GM23338 (cell line): Measurements from ENCODE around the gene SLC16A6. TPM values are rescaled to one million over a fixed set of nuclear protein-coding genes. Genes with fewer than 3 reads are reported as not detected.

ENCODE experiments used
- ATAC-seq: fragments of 200-7000 bp; cut with Tn5 transposase; 3 replicates; pipeline ENCODE4 v1.9.1; 2020
- DNase-seq: peaks from one replicate; pipeline ENCODE4 v3.0.0-alpha.2; 2015; ENCODE audit warnings: low spot score
- H2AFZ ChIP-seq: fragments of 200-600 bp; sonication (generic); 2 replicates; pipeline ENCODE4 v1.8.0; 2016; ENCODE audit warnings: antibody characterized with exemption, mild to moderate bottlenecking, moderate library complexity
- H3F3A ChIP-seq: fragments of 200-600 bp; sonication (generic); replicated peaks from 2 replicates; pipeline ENCODE4 v1.8.0; 2017; ENCODE audit warnings: antibody characterized with exemption, mixed run types, low read depth
- H3K27ac ChIP-seq: fragments of 200-600 bp; sonication (generic); 2 replicates; pipeline ENCODE4 v1.6.1; 2016; ENCODE audit warnings: low read depth
- H3K27me3 ChIP-seq: fragments of 200-600 bp; sonication (generic); 2 replicates; pipeline ENCODE4 v1.8.0; 2016; ENCODE audit warnings: mild to moderate bottlenecking, mixed run types, moderate library complexity; ENCODE audit not compliant: insufficient read depth
- H3K36me3 ChIP-seq: fragments of 200-600 bp; sonication (generic); 2 replicates; pipeline ENCODE4 v1.8.0; 2016; ENCODE audit warnings: mild to moderate bottlenecking; ENCODE audit not compliant: insufficient read depth
- H3K4me1 ChIP-seq: fragments of 200-600 bp; sonication (generic); 2 replicates; pipeline ENCODE4 v1.8.0; 2016; ENCODE audit warnings: mild to moderate bottlenecking, moderate library complexity; ENCODE audit not compliant: insufficient read depth
- H3K4me2 ChIP-seq: fragments of 200-600 bp; sonication (generic); 2 replicates; pipeline ENCODE4 v1.7.1; 2017; ENCODE audit warnings: mixed run types
- H3K4me3 ChIP-seq: fragments of 200-600 bp; sonication (generic); 2 replicates; pipeline ENCODE4 v1.6.1; 2016; ENCODE audit warnings: mixed run types
- H3K79me2 ChIP-seq: fragments of 200-600 bp; sonication (generic); replicated peaks from 2 replicates; pipeline ENCODE4 v1.8.0; 2017; ENCODE audit warnings: mild to moderate bottlenecking; ENCODE audit not compliant: insufficient read depth
- H3K9me2 ChIP-seq: fragments of 200-600 bp; sonication (generic); 2 replicates; pipeline ENCODE4 v1.8.0; 2017; ENCODE audit not compliant: insufficient read depth
- H4K20me1 ChIP-seq: fragments of 200-600 bp; sonication (generic); replicated peaks from 2 replicates; pipeline ENCODE4 v1.8.0; 2017; ENCODE audit warnings: mild to moderate bottlenecking; ENCODE audit not compliant: insufficient read depth
- H3K27ac Mint-ChIP-seq: 2 replicates; pipeline ENCODE4 v1.8.0; 2020; ENCODE audit warnings: inconsistent platforms, mild to moderate bottlenecking, moderate library complexity, mixed read lengths
- H3K27me3 Mint-ChIP-seq: 3 replicates; pipeline ENCODE4 v1.8.0; 2022; ENCODE audit warnings: low read depth, mild to moderate bottlenecking, moderate library complexity, mixed read lengths, inconsistent platforms; ENCODE audit not compliant: insufficient read depth, poor library complexity
- H3K36me3 Mint-ChIP-seq: 3 replicates; pipeline ENCODE4 v1.8.0; 2021; ENCODE audit warnings: low read depth, mild to moderate bottlenecking, inconsistent platforms, moderate library complexity, mixed read lengths
- H3K4me1 Mint-ChIP-seq: 3 replicates; pipeline ENCODE4 v1.8.0; 2020; ENCODE audit warnings: mild to moderate bottlenecking, inconsistent platforms, mixed read lengths
- H3K4me3 Mint-ChIP-seq: 3 replicates; pipeline ENCODE4 v1.8.0; 2021; ENCODE audit warnings: moderate library complexity, mild to moderate bottlenecking, inconsistent platforms, mixed read lengths
- H3K9me3 Mint-ChIP-seq: 3 replicates; pipeline ENCODE4 v1.8.0; 2020; ENCODE audit warnings: moderate library complexity, mild to moderate bottlenecking, inconsistent platforms, mixed read lengths
- CREB1 ChIP-seq: fragments of 250-450 bp; sonication (Bioruptor Pico); IDR thresholded peaks from 2 replicates; pipeline ENCODE4 v1.5.0; 2020; ENCODE audit warnings: low read depth, mild to moderate bottlenecking, moderate library complexity
- CTCF ChIP-seq, 2 experiments: fragments of 200-600 bp in 1 of 2; sonication (generic) in 1 of 2; conservative IDR thresholded peaks; 2 replicates each; pipeline versions ENCODE4 v1.5.1 to v1.6.1; 2016 to 2017; ENCODE audit warnings: antibody characterized with exemption in 2 of 2, low read depth in 2 of 2, mild to moderate bottlenecking in 2 of 2, moderate library complexity in 1 of 2
- ETS1 ChIP-seq: IDR thresholded peaks from 2 replicates; pipeline ENCODE4 v1.6.1; 2016; ENCODE audit warnings: antibody characterized with exemption
- EZH2phosphoT487 ChIP-seq: fragments of 200-600 bp; sonication (generic); IDR thresholded peaks from one replicate; pipeline ENCODE4 v1.8.1; 2018; ENCODE audit warnings: antibody characterized with exemption; ENCODE audit not compliant: unreplicated experiment
- NANOG ChIP-seq: IDR thresholded peaks from 2 replicates; pipeline ENCODE4 v1.6.1; 2016; ENCODE audit warnings: antibody characterized with exemption, borderline replicate concordance
- REST ChIP-seq: IDR thresholded peaks from one replicate; pipeline ENCODE4 v1.6.1; 2018; ENCODE audit warnings: antibody characterized with exemption; ENCODE audit not compliant: unreplicated experiment
- ZNF114 ChIP-seq: fragments of 250-450 bp; sonication (Bioruptor Pico); IDR thresholded peaks from 2 replicates; pipeline ENCODE4 v1.5.0; 2020; ENCODE audit warnings: mild to moderate bottlenecking, moderate library complexity
- ZNF331 ChIP-seq: fragments of 250-450 bp; sonication (Bioruptor Pico); IDR thresholded peaks from 2 replicates; pipeline ENCODE4 v1.5.0; 2020; ENCODE audit warnings: low read depth, mild to moderate bottlenecking, moderate library complexity
- polyA plus RNA-seq: library from polyadenylated mRNA; unstranded; fragments of >200 nt; fragmentation: Nextera tagmentation; extraction: Ambion mirVana; gene quantifications from 2 replicates; pipeline ENCODE4 v1.2.1, GENCODE V29; 2016
- total RNA-seq: library from RNA; depleted of rRNA; stranded (reverse); fragments of >200 nt; shearing (Covaris generic); gene quantifications from 2 replicates; pipeline ENCODE4 v1.2.3, GENCODE V29; 2014

Gene SLC16A6
- total and polyA plus RNA-seq, 2 experiments from 2014 or later, result not detected

DNA sequence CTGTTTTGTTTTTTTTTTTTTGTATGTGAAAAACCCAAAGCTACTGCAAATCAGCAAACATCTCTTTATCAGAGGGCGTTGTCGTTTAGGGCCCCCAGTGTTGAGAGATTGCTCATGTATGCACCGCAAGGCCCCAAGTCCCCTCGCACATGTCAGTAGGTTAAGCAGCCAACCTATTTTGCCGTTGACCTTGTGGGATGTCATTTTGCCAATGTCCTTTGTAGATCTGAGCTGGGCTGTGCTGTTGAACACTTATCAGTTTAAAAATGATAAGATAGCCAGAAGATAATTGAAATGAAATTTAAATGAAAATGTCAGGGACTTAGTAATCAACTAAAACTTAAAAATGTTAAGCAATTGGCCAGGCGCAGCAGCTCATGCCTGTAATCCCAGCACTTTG, 26.5 kb upstream of the SLC16A6 start:
- H3K36me3 Mint-ChIP-seq, result peaks cover 7% of the 10 kb centered on the region; the same call in 1 of the 3 replicates
- peaks cover 31% of the 10 kb centered on the region for H3K4me1 Mint-ChIP-seq
- H3K27me3 Mint-ChIP-seq, result peaks cover 5% of the 10 kb centered on the region
- H3K4me3 ChIP-seq, result no peak overlapping the region
- H3K79me2 ChIP-seq, result no peaks in the 10 kb centered on the region
- no peak overlapping the region for H3K4me2 ChIP-seq
- DNase-seq (no peak), ATAC-seq (no peak)
- no peak overlapping the region for H3K27ac ChIP-seq
- peaks cover 8% of the 10 kb centered on the region for H3K4me1 ChIP-seq
- H3K9me2 ChIP-seq, result no peaks in the 10 kb centered on the region
- no peak overlapping the region for H3K27ac Mint-ChIP-seq
- no peak overlapping the region for H3K4me3 Mint-ChIP-seq
- no peak overlapping the region for H2AFZ ChIP-seq
- no peaks in the 10 kb centered on the region for H3K36me3 ChIP-seq
- H3K9me3 Mint-ChIP-seq, result no peaks in the 10 kb centered on the region
- H3F3A ChIP-seq, result no peaks in the 10 kb centered on the region
- H4K20me1 ChIP-seq, result no peaks in the 10 kb centered on the region
- no peak for TF ChIP-seq ETS1
- no peak for TF ChIP-seq ZNF114 (CRISPR knock-in tag)
- H3K27me3 ChIP-seq, result no peaks in the 10 kb centered on the region

GRCh38 chr17:68315930-68316329, 25.0 kb upstream of the SLC16A6 start:
- H3K27ac Mint-ChIP-seq, result no peak overlapping the region
- no peak for ATAC-seq
- H3K79me2 ChIP-seq, result no peaks in the 10 kb centered on the region
- no peak overlapping the region for H3K4me3 ChIP-seq
- H3K27ac ChIP-seq, result no peak overlapping the region
- H3K27me3 Mint-ChIP-seq, result peaks cover 5% of the 10 kb centered on the region
- no peak overlapping the region for H3K4me3 Mint-ChIP-seq
- no peak overlapping the region for H3K4me2 ChIP-seq
- peaks cover 6% of the 10 kb centered on the region; the same call in 2 of the 3 replicates for H3K36me3 Mint-ChIP-seq
- DNase-seq, result no peak
- H3K4me1 Mint-ChIP-seq, result peaks cover 23% of the 10 kb centered on the region
- H3K9me2 ChIP-seq, result no peaks in the 10 kb centered on the region
- H2AFZ ChIP-seq, result no peak overlapping the region
- no peaks in the 10 kb centered on the region for H3K27me3 ChIP-seq
- no peaks in the 10 kb centered on the region for H3K9me3 Mint-ChIP-seq
- H3K4me1 ChIP-seq, result no peaks in the 10 kb centered on the region
- H4K20me1 ChIP-seq, result no peaks in the 10 kb centered on the region
- H3F3A ChIP-seq, result no peaks in the 10 kb centered on the region
- H3K36me3 ChIP-seq, result no peaks in the 10 kb centered on the region
- TF ChIP-seq CTCF (conservative IDR thresholded peaks at IDR 0.05; ENCODE audit: low read depth in 2 of 2), result no peak
- no peak for TF ChIP-seq ETS1
- no peak for TF ChIP-seq NANOG
- TF ChIP-seq REST, result no peak
- no peak for TF ChIP-seq EZH2phosphoT487
- TF ChIP-seq ZNF331 (CRISPR knock-in tag), result no peak
- no peak for TF ChIP-seq CREB1 (CRISPR knock-in tag)
